HepG2 (cell line): ENCODE data around the gene LDLRAP1. TPM values are rescaled to one million over a fixed set of nuclear protein-coding genes. Genes with fewer than 3 reads are reported as not detected.

Source experiments
- AHR ChIP-seq: IDR thresholded peaks from 2 replicates; pipeline ENCODE4 v1.6.1; 2018; ENCODE audit warnings: missing genetic modification reagents, missing compliant biosample characterization
- ARNTL ChIP-seq: sonication (generic); formaldehyde crosslinking; IDR thresholded peaks from 2 replicates; pipeline ENCODE4 v1.4.0; 2020; ENCODE audit warnings: mild to moderate bottlenecking, missing genetic modification reagents
- BHLHE40 ChIP-seq: IDR thresholded peaks from 2 replicates; pipeline ENCODE4 v1.6.1; 2011; ENCODE audit warnings: low read length, improper control_type of control experiment
- FOSL2 ChIP-seq: sonication (generic); formaldehyde crosslinking; IDR thresholded peaks from 2 replicates; pipeline ENCODE4 v1.4.0; 2020; ENCODE audit warnings: missing genetic modification reagents
- IKZF1 ChIP-seq: fragments of 450-650 bp; IDR thresholded peaks from 2 replicates; pipeline ENCODE4 v1.7.1; 2016
- JDP2 ChIP-seq: sonication (generic); formaldehyde crosslinking; IDR thresholded peaks from 2 replicates; pipeline ENCODE4 v1.8.1; 2022; ENCODE audit warnings: missing genetic modification reagents, borderline replicate concordance
- NFRKB ChIP-seq: fragments of 450-650 bp; IDR thresholded peaks from 2 replicates; pipeline ENCODE4 v1.6.1; 2017
- NPAS2 ChIP-seq: sonication (generic); formaldehyde crosslinking; IDR thresholded peaks from 2 replicates; pipeline ENCODE4 v1.8.0; 2022; ENCODE audit warnings: mild to moderate bottlenecking, missing genetic modification reagents, borderline replicate concordance
- PRMT3 ChIP-seq: sonication (generic); formaldehyde crosslinking; IDR thresholded peaks from 2 replicates; pipeline ENCODE4 v1.8.1; 2022; ENCODE audit warnings: low read depth, mild to moderate bottlenecking, moderate library complexity, missing genetic modification reagents, borderline replicate concordance
- REPIN1 ChIP-seq: sonication (generic); formaldehyde crosslinking; IDR thresholded peaks from 2 replicates; pipeline ENCODE4 v1.8.0; 2022; ENCODE audit warnings: missing genetic modification reagents, low read depth, mild to moderate bottlenecking, borderline replicate concordance
- RXRA ChIP-seq: sonication (generic); formaldehyde crosslinking; IDR thresholded peaks from 2 replicates; pipeline ENCODE4 v1.5.1; 2020; ENCODE audit warnings: missing genetic modification reagents
- SALL1 ChIP-seq: sonication (generic); formaldehyde crosslinking; IDR thresholded peaks from 2 replicates; pipeline ENCODE4 v1.8.0; 2022; ENCODE audit warnings: mild to moderate bottlenecking, missing genetic modification reagents
- SIN3B ChIP-seq: fragments of 150-350 bp; IDR thresholded peaks from 2 replicates; pipeline ENCODE4 v1.6.1; 2014; ENCODE audit warnings: low read length
- SRSF9 ChIP-seq: fragments of 200-400 bp; formaldehyde crosslinking; IDR thresholded peaks from 2 replicates; pipeline ENCODE4 v1.6.1; 2018; ENCODE audit warnings: borderline replicate concordance, mild to moderate bottlenecking, low read depth, low read length; ENCODE audit not compliant: insufficient read depth, poor library complexity, severe bottlenecking
- TAF15 ChIP-seq: fragments of 200-400 bp; formaldehyde crosslinking; IDR thresholded peaks from one replicate; pipeline ENCODE4 v1.6.1; 2018; ENCODE audit warnings: mild to moderate bottlenecking, low read depth, low read length; ENCODE audit not compliant: poor library complexity, severe bottlenecking
- TCF7 ChIP-seq: sonication (generic); IDR thresholded peaks from 2 replicates; pipeline ENCODE4 v1.6.1; 2016; ENCODE audit warnings: antibody characterized with exemption, low read depth
- ZFY ChIP-seq: sonication (generic); formaldehyde crosslinking; IDR thresholded peaks from 2 replicates; pipeline ENCODE4 v1.4.0; 2020; ENCODE audit warnings: missing genetic modification reagents
- ZMYM4 ChIP-seq: sonication (generic); formaldehyde crosslinking; IDR thresholded peaks from 2 replicates; pipeline ENCODE4 v1.8.1; 2023; ENCODE audit warnings: mild to moderate bottlenecking, missing genetic modification reagents
- ZNF343 ChIP-seq: sonication (generic); formaldehyde crosslinking; IDR thresholded peaks from 2 replicates; pipeline ENCODE4 v1.4.0; 2020; ENCODE audit warnings: mild to moderate bottlenecking, missing genetic modification reagents
- ZNF652 ChIP-seq: IDR thresholded peaks from 2 replicates; pipeline ENCODE4 v1.6.1; 2016; ENCODE audit warnings: low read depth, borderline replicate concordance
- ZNF660 ChIP-seq: sonication (generic); formaldehyde crosslinking; IDR thresholded peaks from 2 replicates; pipeline ENCODE4 v1.5.1; 2020; ENCODE audit warnings: mild to moderate bottlenecking, low read depth, missing genetic modification reagents, borderline replicate concordance
- ZNF83 ChIP-seq: sonication (generic); formaldehyde crosslinking; IDR thresholded peaks from 2 replicates; pipeline ENCODE4 v1.4.0; 2020; ENCODE audit warnings: missing genetic modification reagents, mild to moderate bottlenecking, borderline replicate concordance
- polyA plus RNA-seq, 8 experiments: library from polyadenylated mRNA; depleted of rRNA in 3 of 8; stranded (reverse) in 7 of 8; unstranded in 1 of 8; fragments of >200 nt; fragmentation: Illumina TruSeq in 4 of 8; extraction: Trizol in 4 of 8; gene quantifications; 2 replicates each; pipeline versions ENCODE4 v1.2.1 to v1.2.3, GENCODE V29; 2011 to 2016; ENCODE audit warnings: low read depth in 4 of 8, missing spikeins in 1 of 8, mixed read lengths in 1 of 8; ENCODE audit not compliant: insufficient read depth in 1 of 8
- total RNA-seq, 5 experiments: library from RNA; depleted of rRNA; stranded (reverse); fragments of >200 nt; fragmentation: Illumina TruSeq; extraction: Trizol; gene quantifications; 2 replicates each; pipeline ENCODE4 v1.2.3, GENCODE V29; 2016; ENCODE audit warnings: low read depth in 1 of 5
- TF ChIP-seq, protein P1 (sequence below): IDR thresholded peaks from 2 replicates; pipeline ENCODE4 v1.6.1; 2016; ENCODE audit warnings: low read depth
- TF ChIP-seq, protein P2 (sequence below): sonication (generic); formaldehyde crosslinking; IDR thresholded peaks from 2 replicates; pipeline ENCODE4 v1.8.1; 2023; ENCODE audit warnings: mild to moderate bottlenecking, missing genetic modification reagents
- TF ChIP-seq, protein P3 (sequence below): sonication (generic); formaldehyde crosslinking; IDR thresholded peaks from 2 replicates; pipeline ENCODE4 v1.4.0; 2020; ENCODE audit warnings: mild to moderate bottlenecking, missing genetic modification reagents
- TF ChIP-seq, protein P4 (sequence below): sonication (generic); formaldehyde crosslinking; IDR thresholded peaks from 2 replicates; pipeline ENCODE4 v1.5.0; 2020; ENCODE audit warnings: missing genetic modification reagents, mild to moderate bottlenecking, borderline replicate concordance

The LDLRAP1 gene
- total and polyA plus RNA-seq, 2 of the 13 experiments (the other 11 are each of a cell fraction or from before 2014, with no cell fraction given): 7.2 to 12.1 TPM

DNA sequence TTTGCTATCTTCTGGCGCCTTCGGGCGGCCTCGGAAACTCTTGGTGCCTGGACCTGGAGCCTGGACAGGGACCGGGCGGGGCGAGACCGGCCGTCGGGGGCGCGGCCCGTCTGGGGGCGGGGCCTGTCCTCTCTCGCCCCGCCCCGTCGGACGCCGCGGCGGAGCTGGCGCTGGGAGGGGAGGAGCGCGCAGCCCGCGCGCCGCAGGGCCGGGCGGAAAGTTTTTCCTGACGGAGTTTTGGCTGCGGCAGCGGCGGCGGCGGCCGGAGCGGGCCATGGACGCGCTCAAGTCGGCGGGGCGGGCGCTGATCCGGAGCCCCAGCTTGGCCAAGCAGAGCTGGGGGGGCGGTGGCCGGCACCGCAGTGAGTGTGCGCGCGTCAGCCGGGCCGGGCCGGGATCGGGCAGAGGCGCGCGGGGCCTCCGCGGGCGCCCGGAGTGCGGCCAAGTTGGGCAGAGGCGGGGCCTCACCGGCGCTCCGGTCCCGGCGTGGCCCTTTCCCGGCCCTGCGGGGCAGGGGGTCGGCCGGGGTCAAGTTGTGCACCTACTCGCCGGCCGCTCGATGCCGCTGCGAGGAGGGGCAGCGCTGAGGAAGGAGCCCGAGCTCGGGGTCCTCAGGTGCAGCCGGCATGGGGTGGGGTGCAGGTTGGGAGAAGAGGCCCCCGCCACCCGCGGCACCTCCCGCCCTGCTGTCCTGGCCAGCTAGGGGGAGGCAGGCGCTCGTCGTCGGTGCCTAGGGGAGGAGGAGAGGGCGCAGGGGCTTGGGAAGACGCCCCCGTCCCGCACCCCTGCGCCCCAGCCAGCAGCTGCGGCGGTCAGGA is at the start of gene LDLRAP1 (continued):
- TF ChIP-seq REPIN1 (no peak), TCF7 (no peak), ZMYM4 (CRISPR knock-in tag) (0 out of 2 replicates have a peak, but pooled peaks have one; percentile 52), SRSF9 (no peak), NPAS2 (CRISPR knock-in tag) (no peak), IKZF1 (no peak), ZNF652 (CRISPR knock-in tag) (no peak), NFRKB (no peak), ZFY (CRISPR knock-in tag) (peak; percentile 89), BHLHE40 (no peak), RXRA (no peak; the same call in 1 of the 2 replicates), ZNF83 (CRISPR knock-in tag) (no peak), SIN3B (no peak), FOSL2 (CRISPR knock-in tag) (no peak), JDP2 (CRISPR knock-in tag) (no peak), PRMT3 (CRISPR knock-in tag) (no peak), ZNF660 (CRISPR knock-in tag) (no peak), SALL1 (no peak), AHR (CRISPR knock-in tag) (no peak), TAF15 (no peak), ARNTL (CRISPR knock-in tag) (no peak), ZNF343 (no peak)
- TF ChIP-seq, protein P1, sequence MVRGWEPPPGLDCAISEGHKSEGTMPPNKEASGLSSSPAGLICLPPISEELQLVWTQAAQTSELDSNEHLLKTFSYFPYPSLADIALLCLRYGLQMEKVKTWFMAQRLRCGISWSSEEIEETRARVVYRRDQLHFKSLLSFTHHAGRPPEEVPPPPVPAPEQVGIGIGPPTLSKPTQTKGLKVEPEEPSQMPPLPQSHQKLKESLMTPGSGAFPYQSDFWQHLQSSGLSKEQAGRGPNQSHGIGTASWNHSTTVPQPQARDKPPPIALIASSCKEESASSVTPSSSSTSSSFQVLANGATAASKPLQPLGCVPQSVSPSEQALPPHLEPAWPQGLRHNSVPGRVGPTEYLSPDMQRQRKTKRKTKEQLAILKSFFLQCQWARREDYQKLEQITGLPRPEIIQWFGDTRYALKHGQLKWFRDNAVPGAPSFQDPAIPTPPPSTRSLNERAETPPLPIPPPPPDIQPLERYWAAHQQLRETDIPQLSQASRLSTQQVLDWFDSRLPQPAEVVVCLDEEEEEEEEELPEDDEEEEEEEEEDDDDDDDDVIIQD (CRISPR knock-in tag): no peak
- TF ChIP-seq, protein P2, sequence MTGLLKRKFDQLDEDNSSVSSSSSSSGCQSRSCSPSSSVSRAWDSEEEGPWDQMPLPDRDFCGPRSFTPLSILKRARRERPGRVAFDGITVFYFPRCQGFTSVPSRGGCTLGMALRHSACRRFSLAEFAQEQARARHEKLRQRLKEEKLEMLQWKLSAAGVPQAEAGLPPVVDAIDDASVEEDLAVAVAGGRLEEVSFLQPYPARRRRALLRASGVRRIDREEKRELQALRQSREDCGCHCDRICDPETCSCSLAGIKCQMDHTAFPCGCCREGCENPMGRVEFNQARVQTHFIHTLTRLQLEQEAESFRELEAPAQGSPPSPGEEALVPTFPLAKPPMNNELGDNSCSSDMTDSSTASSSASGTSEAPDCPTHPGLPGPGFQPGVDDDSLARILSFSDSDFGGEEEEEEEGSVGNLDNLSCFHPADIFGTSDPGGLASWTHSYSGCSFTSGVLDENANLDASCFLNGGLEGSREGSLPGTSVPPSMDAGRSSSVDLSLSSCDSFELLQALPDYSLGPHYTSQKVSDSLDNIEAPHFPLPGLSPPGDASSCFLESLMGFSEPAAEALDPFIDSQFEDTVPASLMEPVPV (CRISPR knock-in tag): 0 out of 2 replicates have a peak, but pooled peaks have one; percentile 27
- TF ChIP-seq, protein P3, sequence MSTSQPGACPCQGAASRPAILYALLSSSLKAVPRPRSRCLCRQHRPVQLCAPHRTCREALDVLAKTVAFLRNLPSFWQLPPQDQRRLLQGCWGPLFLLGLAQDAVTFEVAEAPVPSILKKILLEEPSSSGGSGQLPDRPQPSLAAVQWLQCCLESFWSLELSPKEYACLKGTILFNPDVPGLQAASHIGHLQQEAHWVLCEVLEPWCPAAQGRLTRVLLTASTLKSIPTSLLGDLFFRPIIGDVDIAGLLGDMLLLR (CRISPR knock-in tag): no peak
- TF ChIP-seq, protein P4, sequence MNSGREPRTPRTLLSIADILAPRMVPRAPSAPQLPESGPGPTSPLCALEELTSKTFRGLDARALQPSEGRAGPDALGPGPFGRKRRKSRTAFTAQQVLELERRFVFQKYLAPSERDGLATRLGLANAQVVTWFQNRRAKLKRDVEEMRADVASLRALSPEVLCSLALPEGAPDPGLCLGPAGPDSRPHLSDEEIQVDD (CRISPR knock-in tag): no peak
